ENCODE results near the gene LMNTD2.

Gene LMNTD2, protein sequence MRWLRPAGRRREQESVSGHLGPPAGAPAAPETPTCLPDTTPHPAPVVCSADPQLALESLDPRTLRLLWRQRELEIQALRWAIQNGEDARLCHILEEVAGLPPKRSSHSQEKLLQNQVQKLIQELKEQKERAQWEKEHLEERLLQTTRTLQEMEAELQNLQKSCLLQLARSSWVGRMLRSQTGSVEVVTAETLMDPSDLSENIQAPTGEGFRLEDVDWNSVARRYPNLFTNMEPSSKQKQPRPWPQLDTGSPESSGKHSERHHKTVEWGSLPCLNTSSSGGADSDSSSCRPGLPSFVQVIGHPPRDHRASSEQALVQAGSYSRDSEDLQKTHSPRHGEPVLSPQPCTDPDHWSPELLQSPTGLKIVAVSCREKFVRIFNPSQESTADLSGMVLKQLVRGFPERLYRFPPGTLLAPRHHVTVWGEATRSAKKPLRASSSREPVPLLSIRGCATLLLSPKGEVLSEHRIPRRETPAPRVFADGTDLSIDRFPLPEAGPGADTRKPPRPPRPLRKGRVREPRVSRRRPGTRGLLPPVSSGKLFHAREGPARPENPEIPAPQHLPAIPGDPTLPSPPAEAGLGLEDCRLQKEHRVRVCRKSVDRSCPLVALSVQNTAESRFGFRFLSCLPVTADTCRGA

DNA sequence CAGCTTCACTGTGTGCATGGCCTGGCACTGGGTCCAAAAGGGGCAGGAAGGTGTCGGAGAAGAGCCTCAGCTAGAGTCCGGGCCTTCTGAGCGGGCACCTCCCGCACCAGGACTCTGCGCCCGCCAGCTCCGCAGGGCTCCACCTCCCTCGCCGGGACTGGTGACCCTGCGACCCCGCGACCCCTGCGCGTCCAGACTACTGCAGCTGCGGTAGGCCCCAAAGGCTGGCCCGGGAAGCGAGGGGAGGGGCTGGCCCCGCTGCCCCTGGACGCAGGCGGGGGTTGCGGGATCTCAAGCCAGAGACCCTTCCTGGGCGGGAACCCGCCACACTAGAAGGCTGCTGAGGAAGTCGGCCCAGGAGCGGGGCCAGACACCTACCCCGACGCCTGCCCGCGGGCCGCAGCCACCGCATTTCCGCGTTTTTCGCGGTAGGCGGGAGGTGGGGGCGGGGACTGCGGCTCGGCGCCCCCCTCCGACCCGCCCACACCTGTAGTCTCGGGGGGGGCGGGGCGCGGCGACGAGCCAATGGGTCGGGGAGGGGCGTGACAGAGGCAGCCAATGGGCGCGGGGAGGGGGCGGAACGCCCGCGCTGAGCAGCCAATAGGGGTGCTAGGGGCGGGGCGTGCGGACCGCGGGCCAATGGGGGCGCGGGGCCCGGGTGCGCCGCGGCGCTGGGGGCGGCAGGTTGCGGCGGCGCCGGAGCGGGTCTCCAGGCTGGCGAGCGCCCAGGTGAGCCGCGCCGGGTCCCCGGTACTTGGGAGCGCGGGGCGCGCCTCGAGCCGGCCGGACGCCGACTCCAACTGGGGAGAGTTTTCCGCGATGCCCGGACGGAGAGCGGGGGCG, at the start of gene LMNTD2, which contains the start of gene RASSF7:
Gene LMNTD2, minus strand, starts transcription at position 434 of the 843 bp plus-strand sequence. Its CDS starts 22 bp downstream, at position 412.
Gene RASSF7, plus strand, starts transcription at position 666 of the 843 bp plus-strand sequence. CDS start 799 bp downstream, outside the sequence.
- DNase-seq, result peak; percentile 98 to 99

DNA sequence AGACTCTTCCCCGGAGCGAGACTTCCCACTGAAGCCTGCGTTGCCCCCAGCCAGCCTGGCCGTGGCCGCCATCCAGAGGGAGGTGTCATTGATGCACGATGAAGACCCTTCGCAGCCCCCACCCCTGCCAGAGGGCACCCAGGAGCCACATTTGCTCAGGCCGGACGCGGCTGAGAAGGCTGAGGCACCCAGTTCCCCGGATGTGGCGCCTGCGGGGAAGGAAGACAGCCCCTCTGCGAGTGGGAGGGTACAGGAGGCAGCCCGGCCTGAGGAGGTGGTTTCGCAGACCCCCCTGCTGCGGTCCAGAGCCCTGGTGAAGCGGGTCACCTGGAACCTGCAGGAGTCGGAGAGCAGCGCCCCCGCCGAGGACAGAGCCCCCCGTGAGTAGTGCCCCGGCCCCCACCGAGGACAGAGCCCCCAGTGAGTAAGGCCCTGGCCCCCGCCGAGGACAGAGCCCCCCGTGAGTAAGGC, 48.8 kb upstream of the LMNTD2 start:
- no peak for DNase-seq

DNA sequence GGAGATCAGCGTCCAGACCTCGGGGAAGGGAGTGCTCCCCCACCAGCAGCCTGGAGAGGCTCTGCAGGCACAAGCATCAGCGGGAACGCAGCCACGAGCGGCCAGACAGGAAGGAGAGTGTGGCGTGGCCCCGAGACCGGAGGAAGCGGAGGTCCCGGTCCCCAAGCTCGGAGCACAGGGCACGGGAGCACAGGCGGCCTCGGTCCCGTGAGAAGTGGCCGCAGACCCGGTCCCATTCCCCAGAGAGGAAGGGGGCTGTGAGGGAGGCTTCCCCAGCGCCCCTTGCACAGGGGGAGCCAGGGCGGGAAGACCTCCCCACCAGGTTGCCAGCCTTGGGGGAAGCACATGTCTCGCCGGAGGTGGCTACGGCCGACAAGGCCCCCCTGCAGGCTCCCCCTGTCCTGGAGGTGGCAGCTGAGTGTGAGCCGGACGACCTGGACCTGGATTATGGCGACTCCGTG, 48.3 kb upstream of the LMNTD2 start:
- no peak for DNase-seq

DNA sequence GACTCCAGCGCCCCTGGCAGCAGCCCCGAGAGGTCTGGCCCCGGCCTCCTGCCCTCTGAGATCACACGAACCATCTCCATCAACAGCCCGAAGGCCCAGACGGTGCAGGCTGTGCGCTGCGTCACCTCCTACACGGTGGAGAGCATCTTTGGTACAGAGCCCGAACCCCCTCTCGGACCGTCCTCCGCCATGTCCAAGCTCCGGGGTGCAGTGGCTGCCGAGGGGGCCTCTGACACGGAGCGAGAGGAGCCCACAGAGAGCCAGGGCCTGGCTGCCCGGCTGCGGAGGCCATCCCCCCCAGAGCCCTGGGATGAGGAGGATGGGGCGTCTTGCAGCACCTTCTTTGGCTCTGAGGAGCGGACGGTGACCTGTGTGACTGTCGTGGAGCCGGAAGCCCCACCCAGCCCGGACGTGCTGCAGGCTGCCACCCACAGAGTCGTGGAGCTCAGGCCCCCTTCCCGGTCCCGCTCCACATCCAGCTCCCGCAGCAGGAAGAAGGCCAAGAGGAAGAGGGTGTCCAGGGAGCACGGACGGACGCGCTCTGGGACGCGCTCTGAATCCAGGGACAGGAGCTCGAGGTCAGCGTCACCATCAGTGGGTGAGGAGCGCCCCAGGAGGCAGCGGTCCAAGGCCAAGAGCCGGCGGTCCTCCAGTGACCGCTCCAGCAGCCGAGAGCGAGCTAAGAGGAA, 47.6 kb upstream of the LMNTD2 start:
- no peak for DNase-seq

DNA sequence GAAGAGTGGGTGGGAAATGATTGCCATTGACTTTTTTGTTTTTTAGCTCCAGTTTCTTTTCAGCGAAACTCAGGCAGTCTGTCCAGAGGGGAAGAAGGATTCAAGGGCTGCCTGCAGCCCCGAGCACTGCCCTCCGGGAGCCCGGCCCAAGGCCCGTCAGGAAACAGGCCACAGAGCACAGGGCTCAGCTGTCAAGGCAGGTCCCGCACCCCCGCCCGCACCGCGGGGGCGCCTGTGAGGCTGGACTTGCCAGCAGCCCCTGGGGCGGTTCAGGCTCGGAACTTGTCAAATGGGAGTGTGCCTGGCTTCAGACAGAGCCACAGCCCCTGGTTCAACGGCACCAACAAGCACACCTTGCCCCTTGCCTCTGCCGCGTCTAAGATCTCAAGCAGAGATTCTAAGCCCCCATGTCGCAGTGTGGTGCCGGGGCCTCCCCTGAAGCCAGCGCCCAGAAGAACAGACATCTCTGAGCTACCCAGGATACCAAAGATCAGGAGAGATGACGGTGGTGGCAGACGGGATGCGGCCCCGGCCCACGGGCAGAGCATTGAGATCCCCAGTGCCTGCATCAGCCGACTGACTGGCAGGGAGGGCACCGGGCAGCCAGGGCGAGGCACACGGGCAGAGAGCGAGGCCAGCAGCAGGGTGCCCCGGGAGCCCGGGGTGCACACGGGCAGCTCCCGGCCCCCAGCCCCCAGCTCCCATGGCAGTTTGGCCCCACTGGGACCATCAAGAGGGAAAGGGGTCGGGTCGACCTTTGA, 46.7 kb upstream of the LMNTD2 start:
- DNase-seq, result no peak

DNA sequence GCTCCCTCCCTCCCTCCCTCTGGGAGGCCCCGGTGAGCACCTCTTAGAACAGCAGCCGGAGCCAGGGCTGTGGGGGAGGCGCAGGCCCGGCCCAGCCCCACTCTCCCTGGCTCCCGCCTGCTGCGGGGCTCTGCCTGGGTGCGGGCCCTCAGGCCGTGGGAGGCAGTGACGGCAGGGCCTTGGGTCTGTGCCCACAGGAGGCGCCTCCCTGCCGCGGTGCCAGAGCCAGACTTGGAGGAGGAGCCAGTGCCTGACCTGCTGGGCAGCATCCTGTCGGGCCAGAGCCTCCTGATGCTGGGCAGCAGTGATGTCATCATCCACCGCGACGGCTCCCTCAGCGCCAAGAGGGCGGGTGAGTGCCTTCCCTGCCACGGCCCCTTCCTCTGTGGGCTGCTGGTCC, 45.7 kb upstream of the LMNTD2 start:
- DNase-seq, result no peak

DNA sequence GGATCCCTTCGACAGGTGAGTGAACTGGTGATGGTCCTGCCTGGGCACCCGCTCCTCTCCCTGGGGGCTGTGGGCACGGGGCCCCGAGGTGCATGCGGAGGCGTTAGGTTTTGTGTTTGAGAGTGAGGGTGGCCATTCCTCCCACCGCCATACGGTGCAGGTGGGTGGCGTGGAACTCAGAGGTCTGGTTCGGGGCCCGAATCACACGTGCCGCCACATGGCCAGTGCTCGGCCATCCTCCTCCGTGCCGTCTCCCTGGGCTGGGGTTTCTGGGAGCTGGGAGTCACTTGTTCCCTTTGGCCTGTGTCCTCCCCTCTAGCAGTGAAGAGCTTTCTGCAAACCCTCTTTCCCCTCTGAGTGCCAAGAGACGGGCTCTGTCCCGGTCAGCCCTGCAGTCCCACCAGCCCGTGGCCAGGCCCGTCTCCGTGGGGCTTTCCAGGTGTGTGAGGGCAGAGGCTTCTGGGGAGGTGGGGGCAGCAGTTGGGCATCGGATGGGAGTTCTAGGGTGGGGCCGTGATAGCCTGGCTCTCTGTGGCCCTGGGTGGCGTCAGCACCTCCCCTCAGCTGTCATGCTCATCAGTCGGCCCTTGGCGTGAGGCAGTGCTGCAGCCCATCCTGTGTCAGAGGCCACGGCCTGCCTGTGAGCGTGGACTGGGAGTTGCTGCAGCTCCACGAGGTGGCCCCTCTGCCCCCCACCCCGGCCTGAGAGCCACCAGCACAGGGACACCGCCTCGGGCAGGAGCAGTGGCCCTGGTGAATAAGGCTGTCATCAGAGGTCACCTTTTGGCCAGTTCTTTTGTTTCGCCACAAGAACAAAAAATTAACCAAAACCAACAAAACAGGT, 45.0 kb upstream of the LMNTD2 start:
- DNase-seq, result no peak

DNA sequence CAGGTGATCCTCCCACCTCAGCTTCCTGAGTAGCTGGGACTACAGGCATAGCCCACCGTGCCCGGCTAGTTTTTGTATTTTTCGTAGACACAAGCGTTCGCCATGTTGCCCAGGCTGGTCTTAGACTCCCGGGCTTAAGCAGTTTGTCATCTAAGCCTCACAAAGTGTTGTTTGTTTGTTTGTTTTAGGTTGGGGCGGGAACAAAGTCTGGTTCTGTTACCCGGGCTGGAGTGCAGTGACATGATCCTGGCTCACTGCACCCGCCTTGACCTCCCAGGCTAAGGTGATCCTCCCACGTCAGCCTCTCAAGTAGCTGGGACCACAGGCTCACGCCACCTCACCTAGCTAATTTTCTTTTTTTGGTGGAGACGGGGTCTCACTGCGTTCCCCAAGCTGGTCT, 42.6 kb upstream of the LMNTD2 start:
- DNase-seq, result no peak

DNA sequence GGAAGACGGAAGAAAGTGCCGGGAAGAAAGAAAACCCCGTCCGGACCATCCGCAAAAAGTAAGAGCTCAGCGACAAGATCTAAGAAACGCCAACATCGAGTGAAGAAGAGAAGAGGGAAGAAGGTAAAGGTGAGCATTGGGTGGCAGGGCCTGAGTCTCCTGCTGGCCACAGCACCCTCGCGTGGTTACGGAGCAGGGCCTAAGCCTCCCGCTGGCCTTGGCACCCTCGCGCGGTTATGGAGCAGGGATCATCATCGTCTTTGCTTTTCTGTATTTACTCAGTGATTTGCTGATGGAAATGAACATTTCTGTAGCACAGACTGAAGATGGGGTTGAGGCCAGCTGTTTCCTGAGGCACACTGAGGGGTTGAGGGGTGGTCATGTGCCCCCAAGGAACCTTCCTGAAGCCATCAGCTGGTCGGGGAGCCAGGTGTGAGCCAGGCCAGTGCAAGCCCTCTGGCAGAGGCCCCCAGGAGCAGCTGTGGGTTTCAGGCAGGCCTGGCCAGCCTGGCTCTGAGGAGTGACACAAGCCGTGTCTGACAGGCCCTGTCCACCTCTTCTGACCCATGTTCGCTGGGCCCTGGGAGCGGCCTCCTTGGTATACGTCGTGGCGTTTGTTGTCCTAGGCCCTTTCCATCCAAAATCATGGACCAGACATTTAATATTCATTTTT, 41.2 kb upstream of the LMNTD2 start:
- DNase-seq, result no peak

DNA sequence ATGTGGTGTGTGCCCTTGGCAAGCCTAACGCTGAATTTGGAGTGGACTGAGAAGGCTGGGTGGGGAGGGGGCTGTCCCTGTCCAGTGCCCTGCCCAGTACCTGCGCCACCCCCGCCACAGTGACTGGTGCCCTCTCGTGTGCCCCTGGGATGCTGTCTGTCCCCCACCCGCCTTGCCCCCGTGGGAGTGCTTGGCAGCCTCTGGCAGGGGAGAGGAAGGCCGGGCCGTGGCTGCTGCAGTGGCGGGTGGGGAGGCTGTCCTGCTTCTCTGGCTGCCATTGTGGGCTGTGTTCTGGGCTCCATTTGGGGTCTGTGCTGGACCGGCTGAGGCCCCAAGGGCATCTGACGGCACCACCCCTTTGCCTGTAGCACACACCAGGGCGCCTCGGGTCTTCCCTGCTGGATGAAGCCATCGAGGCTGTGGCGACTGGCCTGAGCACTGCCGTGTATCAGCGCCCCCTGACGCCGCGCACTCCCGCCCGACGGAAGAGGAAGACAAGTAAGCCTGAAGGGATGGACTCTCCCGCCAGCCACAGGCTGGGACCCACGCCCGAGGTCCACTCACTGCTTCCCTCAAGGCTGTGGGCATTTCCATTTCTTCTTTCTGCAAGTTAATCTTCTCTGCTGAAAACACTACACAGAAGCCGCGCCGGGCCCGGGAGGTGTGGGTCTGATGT, 37.6 kb upstream of the LMNTD2 start:
- DNase-seq, result no peak

DNA sequence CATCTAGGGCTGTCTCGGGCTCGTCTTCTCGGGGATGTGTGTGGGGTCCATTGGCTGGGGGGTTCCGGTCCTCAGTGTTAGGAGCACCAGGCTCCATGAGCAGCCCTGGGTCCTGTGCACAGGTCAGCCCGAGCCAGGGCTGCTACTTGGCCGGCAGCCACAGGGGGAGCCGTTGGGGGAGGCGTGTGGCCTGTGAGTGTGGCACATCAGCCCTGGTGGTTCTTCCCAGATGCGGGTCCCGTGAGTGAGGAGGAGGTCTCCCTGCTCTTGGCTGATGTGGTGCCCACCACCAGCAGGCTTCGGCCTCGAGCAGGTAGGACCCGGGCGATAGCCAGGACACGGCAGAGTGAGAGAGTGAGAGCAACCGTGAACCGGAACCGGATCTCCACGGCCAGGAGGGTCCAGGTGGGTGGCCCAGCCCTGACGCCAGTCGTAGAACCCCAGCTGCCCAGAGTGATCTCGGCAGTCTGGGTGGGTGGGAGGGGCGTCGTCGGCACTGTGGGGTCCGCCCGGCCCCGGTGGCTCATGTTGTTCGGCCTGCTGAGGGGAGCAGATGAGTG, 36.7 kb upstream of the LMNTD2 start:
- no peak for DNase-seq

DNA sequence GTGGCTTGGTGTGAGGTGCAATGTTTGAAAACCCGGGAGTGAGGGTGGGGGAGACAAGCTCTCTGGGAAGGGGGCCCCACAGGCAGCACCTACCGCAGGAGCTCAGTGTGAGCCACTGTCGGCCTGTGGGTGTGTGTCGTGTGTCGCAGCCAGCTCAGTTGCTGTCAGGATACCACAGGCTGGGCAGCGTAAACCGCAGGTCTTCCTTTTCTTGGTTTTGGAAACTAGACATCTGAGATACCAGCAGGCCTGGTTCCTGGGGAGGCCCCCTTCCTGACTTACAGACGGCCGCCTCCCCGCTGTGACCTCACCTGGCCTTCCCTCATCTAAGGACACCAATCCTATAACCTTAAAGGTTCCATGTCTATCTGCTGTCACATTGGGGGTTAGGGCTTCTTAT, 35.8 kb upstream of the LMNTD2 start:
- peak in 1 of 2 experiments; percentile 48 for DNase-seq

DNA sequence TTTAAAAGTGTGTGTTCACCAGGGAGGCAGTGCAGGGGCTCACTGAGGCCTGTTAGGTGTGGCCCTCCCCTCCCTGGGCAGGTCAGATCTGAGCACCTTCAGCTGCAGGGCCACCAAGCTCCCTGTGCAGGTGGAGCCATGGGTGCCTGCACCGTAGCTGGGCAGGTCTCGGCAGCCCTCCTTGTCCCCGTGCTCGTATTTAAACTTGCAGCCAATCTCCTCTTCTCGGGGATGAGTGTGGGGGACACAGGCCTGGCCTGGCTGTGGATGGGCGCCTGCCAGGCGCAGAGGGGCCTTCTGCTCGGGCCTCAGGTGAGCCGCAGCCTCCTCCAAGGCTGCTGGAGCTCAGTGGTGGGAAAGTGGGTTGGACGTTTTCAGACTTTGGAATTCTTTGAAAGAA, 34.9 kb upstream of the LMNTD2 start:
- DNase-seq, result no peak

DNA sequence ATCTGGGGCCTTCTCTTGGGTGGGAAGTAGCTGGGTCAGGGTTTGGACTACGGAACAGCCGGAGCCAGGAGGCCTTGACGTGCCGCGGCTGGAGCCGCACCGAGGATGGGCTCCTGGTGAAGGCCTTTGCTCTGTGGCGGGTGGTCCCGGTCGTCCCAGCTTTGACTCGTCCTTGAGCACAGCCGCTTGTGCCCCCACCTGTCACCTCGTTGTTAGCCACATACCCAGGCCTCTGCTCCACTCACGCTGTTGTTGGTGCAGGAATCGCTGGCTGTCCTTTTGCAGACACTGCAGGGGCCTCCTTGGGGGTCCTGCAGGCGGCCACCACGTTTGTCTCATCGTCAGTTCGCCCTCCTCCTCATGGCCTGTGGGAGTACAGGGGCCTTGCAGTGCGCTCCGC, 32.8 kb upstream of the LMNTD2 start:
- DNase-seq, result no peak

DNA sequence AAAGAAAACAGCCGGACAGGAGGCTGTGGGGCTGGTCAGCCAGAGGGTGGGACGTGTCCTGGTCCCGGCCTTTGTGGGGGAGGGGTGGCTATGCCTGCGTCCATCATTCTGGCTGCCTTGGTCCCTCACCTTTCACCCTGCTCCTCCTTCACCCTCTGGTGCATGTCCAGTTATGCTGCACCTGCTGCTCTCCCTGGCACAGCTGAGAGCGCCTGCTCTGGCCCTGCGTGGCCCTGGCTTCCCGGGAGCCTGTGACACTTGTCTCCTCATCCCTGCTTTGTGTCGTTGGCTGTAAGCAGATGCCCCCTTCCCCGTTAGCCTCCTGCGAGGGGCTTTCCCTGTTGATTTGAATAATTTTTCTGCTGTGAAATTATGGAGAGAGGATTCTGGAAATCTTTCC, 32.4 kb upstream of the LMNTD2 start:
- DNase-seq, result no peak

DNA sequence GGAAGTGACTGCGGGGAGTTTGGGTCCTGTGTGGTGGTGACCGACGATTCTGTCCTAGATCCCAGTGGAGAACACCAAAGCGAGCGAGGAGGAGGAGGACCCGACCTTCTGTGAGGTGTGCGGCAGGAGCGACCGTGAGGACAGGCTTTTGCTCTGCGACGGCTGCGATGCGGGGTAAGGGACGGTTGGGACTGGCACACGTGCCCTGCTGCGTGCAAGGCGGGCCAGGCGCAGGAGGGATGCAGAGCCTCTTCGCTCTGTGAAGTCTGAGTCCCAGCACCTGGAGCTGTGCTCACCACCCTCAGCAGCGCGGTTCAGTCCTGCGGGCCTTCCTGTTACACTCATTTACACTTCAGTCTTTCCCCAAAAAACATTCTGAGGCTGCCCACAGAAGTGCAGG, 32.0 kb upstream of the LMNTD2 start:
- no peak for DNase-seq

DNA sequence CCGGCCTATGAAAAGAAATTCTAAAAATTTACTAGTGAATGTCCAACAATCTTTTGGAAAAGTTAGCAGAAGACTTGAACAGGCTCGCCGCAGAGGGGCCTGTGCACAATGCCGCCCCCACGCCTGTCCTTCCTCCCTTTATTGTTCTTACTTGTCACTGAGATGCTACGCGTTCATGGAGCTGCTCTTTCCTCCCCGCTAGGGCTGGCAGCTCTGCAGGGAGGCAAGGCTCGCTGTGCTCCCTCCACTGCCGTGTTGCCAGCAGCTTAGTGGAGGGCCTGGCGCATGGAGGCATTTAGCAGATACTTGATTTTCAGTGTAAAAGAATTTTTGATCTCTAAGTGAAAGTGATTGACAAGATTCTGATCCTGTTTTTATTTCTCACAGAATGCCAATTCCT, 30.5 kb upstream of the LMNTD2 start:
- DNase-seq, result no peak

DNA sequence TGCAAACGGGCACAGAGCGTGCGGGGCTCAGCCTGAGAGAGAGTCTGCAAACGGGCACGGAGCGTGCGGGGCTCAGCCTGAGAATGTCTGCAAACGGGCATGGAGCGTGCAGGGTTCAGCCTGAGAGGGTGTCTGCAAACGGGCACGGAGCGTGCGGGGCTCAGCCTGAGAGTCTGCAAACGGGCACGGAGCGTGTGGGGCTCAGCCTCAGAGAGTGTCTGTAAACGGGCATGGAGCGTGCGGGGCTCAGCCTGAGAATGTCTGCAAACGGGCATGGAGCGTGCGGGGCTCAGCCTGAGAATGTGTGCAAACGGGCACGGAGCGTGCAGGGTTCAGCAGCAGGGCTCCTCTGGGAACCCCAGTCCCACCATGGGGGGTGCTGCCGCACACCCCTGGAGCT, 29.3 kb upstream of the LMNTD2 start:
- DNase-seq, result no peak

DNA sequence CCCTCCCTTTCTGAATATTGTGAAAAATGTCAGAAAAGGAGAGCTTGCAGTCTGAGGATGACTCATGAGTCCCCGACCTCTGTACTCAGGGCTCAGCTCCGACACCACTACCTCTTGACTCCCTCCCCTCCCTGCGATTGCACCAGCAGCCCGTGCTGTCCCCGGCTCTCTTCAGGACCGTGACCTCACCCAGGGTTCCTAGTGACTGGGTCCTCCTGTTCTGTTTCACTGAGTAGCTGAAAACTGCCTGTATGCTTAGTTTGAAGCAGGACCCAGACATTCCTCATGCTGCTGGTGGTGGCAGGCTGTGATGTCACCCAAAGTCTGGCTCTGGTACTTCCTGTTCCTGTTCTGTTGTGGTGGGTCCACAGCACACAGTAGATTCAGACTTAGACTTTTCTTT, 27.4 kb upstream of the LMNTD2 start:
- DNase-seq, result peak; percentile 80 to 82
